Panc1 (cell line): ENCODE results near the gene ARHGAP23. TPM values are rescaled to one million over a fixed set of nuclear protein-coding genes. Genes with fewer than 3 reads are reported as not detected.

ENCODE experiments used
- ATAC-seq: fragments of 200-7000 bp; cut with Tn5 transposase; 2 replicates; pipeline ENCODE4 v1.9.1; 2020; ENCODE audit warnings: mild to moderate bottlenecking, moderate library complexity
- BruUV-seq: library from RNA; stranded (reverse); fragments of 400-500 nt; replicated peaks from 2 replicates; lab custom pipeline; 2021; lab: Mats Ljungman, UMichigan
- CTCF ChIA-PET: fragments of 300-600 bp; sonication (Branson Sonifier 250); formaldehyde crosslinking; loops from one replicate; lab custom pipeline; 2022; ENCODE audit warnings: antibody characterized with exemption; lab: Charles Lee
- POLR2A ChIA-PET: fragments of 300-600 bp; sonication (Branson Sonifier 250); formaldehyde crosslinking; loops from one replicate; lab custom pipeline; 2022; ENCODE audit warnings: antibody characterized with exemption; lab: Charles Lee
- DNase-seq: peaks from one replicate; pipeline ENCODE4 v3.0.0-alpha.2; 2010; ENCODE audit warnings: low read depth, low spot score
- H3K27ac ChIP-seq: 2 replicates; pipeline ENCODE4 v1.5.1; 2011; ENCODE audit warnings: mild to moderate bottlenecking, low read length, inconsistent platforms
- H3K27me3 ChIP-seq: fragments of 200-500 bp; sonication (Bioruptor generic); 2 replicates; pipeline ENCODE4 v1.6.0; 2014; ENCODE audit warnings: low read length, inconsistent platforms; ENCODE audit not compliant: control insufficient read depth, insufficient read depth
- H3K36me3 ChIP-seq: fragments of 200-500 bp; sonication (Bioruptor generic); 2 replicates; pipeline ENCODE4 v1.5.1; 2014; ENCODE audit warnings: inconsistent platforms, mild to moderate bottlenecking, low read length, moderate library complexity; ENCODE audit not compliant: control insufficient read depth, insufficient read depth
- H3K4me1 ChIP-seq: 2 replicates; pipeline ENCODE4 v1.5.1; 2011; ENCODE audit warnings: inconsistent platforms, mild to moderate bottlenecking, low read length, moderate library complexity; ENCODE audit not compliant: control insufficient read depth, insufficient read depth
- H3K4me3 ChIP-seq, 2 experiments: 2 replicates each; pipeline ENCODE4 v1.5.1; 2011 to 2012; ENCODE audit warnings: low read depth in 2 of 2, low read length in 2 of 2, mild to moderate bottlenecking in 2 of 2, inconsistent platforms in 1 of 2, moderate library complexity in 1 of 2
- H3K9me3 ChIP-seq: fragments of 200-500 bp; sonication (Bioruptor generic); 2 replicates; pipeline ENCODE4 v1.5.1; 2014; ENCODE audit warnings: low read depth, mild to moderate bottlenecking, inconsistent platforms, low read length, moderate library complexity; ENCODE audit not compliant: control insufficient read depth, insufficient read depth
- CTCF ChIP-seq: fragments of 450-650 bp; IDR thresholded peaks from 2 replicates; pipeline ENCODE4 v1.5.1; 2017; ENCODE audit warnings: mild to moderate bottlenecking
- POLR2AphosphoS5 ChIP-seq: IDR thresholded peaks from 2 replicates; pipeline ENCODE4 v1.6.1; 2012; ENCODE audit warnings: mild to moderate bottlenecking, low read depth, low read length, moderate library complexity
- REST ChIP-seq, 2 experiments: IDR thresholded peaks; 2 replicates each; pipeline ENCODE4 v1.6.1; 2011 to 2012; ENCODE audit warnings: low read depth in 2 of 2, control low read depth in 1 of 2, low read length in 1 of 2, mild to moderate bottlenecking in 1 of 2, moderate library complexity in 1 of 2; ENCODE audit not compliant: insufficient read depth in 1 of 2
- SIN3A ChIP-seq: IDR thresholded peaks from 2 replicates; pipeline ENCODE4 v1.6.1; 2012; ENCODE audit warnings: low read depth, mild to moderate bottlenecking, low read length, moderate library complexity, borderline replicate concordance; ENCODE audit not compliant: insufficient read depth
- TCF7L2 ChIP-seq: IDR thresholded peaks from 2 replicates; pipeline ENCODE4 v1.6.1; 2011; ENCODE audit warnings: mild to moderate bottlenecking, low read depth, low read length, inconsistent platforms
- in situ Hi-C: cut with HindIII; loops from 2 replicates; pipeline ENCODE4 v1.10.0; 2016; ENCODE audit warnings: low sequenced_read_pairs, low pct_unique_long_range_greater_than_20kb
- intact Hi-C: fragments of 100-400 bp; cut with micrococcal nuclease; formaldehyde crosslinking; loops from one replicate; pipeline ENCODE4 v1.10.0; 2022; ENCODE audit not compliant: unreplicated experiment
- total RNA-seq: library from RNA; stranded (reverse); gene quantifications from one replicate; pipeline ENCODE4 v1.2.1, GENCODE V29; 2021; ENCODE audit not compliant: unreplicated experiment

ARHGAP23 gene
- total RNA-seq, 1 experiment from 2014 or later = 33.0 TPM

GRCh38 chr17:38421871-38422827 is 6.1 kb upstream of the ARHGAP23 start:
- DNase-seq = no peak
- Histone ChIP-seq H3K4me3 (no peak overlapping the region), H3K27me3 (no peaks in the 10 kb centered on the region), H3K4me1 (no peaks in the 10 kb centered on the region; the same call in 1 of the 2 replicates), H3K9me3 (no peaks in the 10 kb centered on the region), H3K36me3 (no peaks in the 10 kb centered on the region), H3K27ac (no peak overlapping the region)
- TF ChIP-seq SIN3A = no peak
- no peak for TF ChIP-seq POLR2AphosphoS5
- no peak for TF ChIP-seq TCF7L2
- TF ChIP-seq REST (IDR thresholded peaks at IDR 0.05; ENCODE audit: insufficient read depth in 1 of 2, low read depth in 2 of 2, low read length in 1 of 2) = no peak
- TF ChIP-seq CTCF = no peak
- intact Hi-C loops = loop anchor here (10.0 kb wide), 1 partner anchor 63 kb away; no protein-coding TSS in a partner anchor
- ChIA-PET CTCF (interaction anchor here (0.5 to 0.6 kb wide), 3 partner anchors 10 to 1308 kb away, joined by 4 to 8 read pairs (median 5); no protein-coding TSS in a partner anchor), POLR2A (interaction anchor here (0.6 kb wide), 1 partner anchor 43 kb away, joined by 3 read pairs; no protein-coding TSS in a partner anchor)
- in situ Hi-C loops = no loop called here
- no TSS peak for BruUV-seq
- no peak for ATAC-seq

GRCh38 chr17:38424297-38424972 is 3.8 kb upstream of the ARHGAP23 start:
- DNase-seq (no peak), ATAC-seq (no peak)
- no TSS peak for BruUV-seq
- H3K36me3 ChIP-seq = no peaks in the 10 kb centered on the region
- H3K27me3 ChIP-seq = no peaks in the 10 kb centered on the region
- no peak overlapping the region for H3K4me3 ChIP-seq
- intact Hi-C loops (loop anchor here (10.0 kb wide), 1 partner anchor 60 kb away; no protein-coding TSS in a partner anchor), in situ Hi-C loops (no loop called here)
- no peak overlapping the region for H3K27ac ChIP-seq
- TF ChIP-seq TCF7L2 (no peak), CTCF (no peak), POLR2AphosphoS5 (no peak), SIN3A (no peak), REST (IDR thresholded peaks at IDR 0.05; ENCODE audit: insufficient read depth in 1 of 2, low read depth in 2 of 2, low read length in 1 of 2) (no peak)
- ChIA-PET POLR2A (no interaction called here), CTCF (interaction anchor here (0.6 to 0.9 kb wide), 3 partner anchors 23 to 1440 kb away, joined by 3 to 8 read pairs (median 4); partner anchors contain the start of gene IKZF3)
- H3K9me3 ChIP-seq = no peaks in the 10 kb centered on the region
- peaks cover 3% of the 10 kb centered on the region for H3K4me1 ChIP-seq
